ENCODE measurements around the gene MAD1L1. TPM values are rescaled to one million over a fixed set of nuclear protein-coding genes. Genes with fewer than 3 reads are reported as not detected.

The MAD1L1 gene
- polyA plus RNA-seq, 4 donors: 22.6 to 26.9 (median 24.6) TPM

DNA sequence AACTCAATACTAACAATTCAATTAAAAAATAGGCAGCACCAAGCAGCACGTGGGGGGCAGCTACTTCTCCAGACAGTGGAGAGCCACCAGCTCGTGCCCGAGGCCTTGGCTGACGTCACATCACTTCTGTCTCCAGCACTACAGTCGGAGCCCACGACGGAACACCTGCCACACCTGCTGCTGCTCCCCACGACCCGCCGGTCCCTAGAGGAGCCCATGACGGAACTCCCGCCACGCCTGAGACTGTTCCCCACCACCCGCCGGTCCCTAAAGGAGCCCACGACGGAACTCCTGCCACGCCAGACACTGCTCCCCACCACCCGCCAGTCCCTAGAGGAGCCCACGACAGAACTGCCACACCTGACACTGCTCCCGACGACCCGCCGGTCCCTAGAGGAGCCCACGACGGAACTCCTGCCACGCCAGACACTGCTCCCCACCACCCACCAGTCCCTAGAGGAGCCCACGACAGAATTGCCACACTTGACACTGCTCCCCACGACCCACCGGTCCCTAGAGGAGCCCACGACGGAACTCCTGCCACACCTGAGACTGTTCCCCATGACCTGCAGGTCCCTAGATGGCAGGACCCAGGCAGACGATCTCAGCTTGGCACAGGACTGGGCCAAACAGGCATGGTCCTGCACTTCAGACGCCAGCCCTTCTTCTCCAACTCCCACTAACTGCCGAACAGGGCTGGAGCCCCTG lies 304.7 kb downstream of the MAD1L1 start:
- no peak for DNase-seq (ENCODE audit: low read depth in 4 of 4, low spot score in 3 of 4)

DNA sequence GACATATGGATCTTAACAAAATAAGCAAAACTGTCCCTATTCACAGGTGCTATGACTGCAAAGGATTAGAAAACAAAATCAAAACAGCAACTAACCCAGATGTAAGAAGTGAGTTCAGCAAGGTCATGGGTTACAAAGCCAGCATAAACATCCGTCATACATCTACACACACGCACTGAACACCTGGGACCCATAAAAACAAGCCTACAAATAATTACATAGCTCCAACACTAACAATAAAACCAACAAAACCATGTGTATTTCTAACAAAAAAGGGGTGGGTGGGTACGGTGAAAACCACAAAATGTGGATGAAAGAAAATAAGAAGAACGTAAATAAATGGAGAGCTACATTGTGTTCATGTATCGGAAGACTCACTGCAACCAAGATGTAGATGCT lies 305.8 kb downstream of the MAD1L1 start:
- DNase-seq (ENCODE audit: low read depth in 4 of 4, low spot score in 3 of 4): no peak

DNA sequence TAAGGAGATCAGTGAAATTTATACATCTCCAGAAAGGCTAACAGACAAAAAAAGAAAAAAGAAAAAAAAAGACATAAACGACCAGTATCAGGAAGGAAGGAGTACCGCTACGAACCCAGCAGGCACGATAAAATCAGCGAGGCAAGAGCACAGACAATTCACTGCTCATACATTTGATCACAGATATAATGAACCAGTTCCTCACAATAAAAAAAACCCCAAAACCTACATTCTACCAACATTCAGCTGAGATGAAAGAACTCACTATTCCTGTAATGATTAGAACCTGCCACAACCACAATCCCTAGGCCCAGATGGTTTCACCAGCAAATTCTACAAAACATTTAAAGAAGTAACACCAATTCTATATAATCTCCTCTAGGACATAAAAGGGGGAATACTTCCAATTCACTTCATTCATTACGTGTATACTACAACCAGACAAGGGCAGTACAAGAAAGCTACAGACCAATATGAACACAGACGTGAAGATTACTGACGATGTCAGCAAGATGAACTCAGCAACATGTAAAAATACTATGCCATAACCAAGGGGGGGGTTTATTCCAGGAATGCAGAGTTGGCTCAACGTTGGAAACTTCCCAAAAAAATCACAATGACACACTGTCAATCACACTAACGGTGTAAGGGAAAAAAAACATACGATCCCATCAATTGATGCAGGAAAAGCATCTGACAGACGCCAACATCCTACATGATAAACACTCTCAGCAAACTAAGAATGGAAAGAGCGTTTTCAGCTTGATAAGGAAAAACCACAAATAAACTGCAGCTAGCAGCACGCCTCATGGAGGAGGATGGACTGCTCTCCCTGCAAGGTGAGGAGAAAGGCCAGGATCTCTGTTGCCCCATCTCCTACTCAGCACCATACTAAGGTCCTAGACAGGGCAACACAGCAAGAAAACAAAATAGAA lies 306.5 kb downstream of the MAD1L1 start:
- DNase-seq (ENCODE audit: low read depth in 4 of 4, low spot score in 3 of 4): no peak

DNA sequence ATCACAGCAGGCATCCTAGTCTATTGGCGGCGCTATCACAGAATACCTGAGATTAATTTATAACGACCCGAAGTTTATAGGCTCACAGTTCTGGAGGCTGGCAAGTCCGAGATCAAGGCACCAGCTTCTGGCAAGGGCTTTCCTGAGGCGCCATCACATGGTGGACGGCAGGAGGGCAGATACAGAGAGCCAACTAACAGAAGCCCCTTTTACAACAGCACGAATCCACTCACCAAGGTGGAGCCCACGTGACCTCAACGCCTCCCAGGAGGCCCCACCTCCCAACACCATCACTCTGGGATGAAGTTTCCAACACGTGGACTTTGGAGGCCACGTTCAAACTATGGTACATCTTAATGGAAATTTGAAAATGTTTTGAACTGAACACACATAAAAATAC lies 307.4 kb downstream of the MAD1L1 start:
- DNase-seq (ENCODE audit: low read depth in 4 of 4, low spot score in 3 of 4): no peak

DNA sequence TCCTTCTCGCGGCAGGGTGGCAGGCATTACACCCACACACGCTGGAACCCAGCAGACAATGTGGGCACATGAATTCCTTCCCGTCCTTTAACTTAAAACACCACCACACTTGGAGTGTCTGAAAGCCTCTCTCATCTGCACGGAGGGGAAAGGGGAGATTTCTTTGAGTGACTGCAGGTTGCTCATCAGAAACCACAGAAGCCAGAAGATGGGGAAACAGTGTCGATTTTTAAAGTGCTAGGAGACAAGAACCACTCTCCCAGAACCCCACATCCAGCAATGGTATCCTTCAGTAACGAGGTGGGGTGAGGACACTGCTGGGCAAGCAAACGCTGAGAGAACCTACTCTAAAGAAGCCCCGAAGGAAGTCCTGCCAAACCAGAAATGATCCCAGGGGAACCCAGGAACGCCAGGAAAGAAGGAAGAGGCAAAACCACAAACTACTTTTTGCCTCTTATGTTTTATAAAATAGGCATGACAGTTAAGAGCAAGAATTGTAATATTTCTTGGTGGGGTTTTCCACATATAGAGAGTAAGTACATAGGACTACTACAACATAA lies 308.4 kb downstream of the MAD1L1 start:
- no peak for DNase-seq (ENCODE audit: low read depth in 4 of 4, low spot score in 3 of 4)

GRCh38 chr7:1923409-1924257 lies 309.1 kb downstream of the MAD1L1 start:
- no peak for DNase-seq (ENCODE audit: low read depth in 4 of 4, low spot score in 3 of 4)

GRCh38 chr7:1922870-1923236 lies 309.9 kb downstream of the MAD1L1 start:
- no peak for DNase-seq (ENCODE audit: low read depth in 4 of 4, low spot score in 3 of 4)

DNA sequence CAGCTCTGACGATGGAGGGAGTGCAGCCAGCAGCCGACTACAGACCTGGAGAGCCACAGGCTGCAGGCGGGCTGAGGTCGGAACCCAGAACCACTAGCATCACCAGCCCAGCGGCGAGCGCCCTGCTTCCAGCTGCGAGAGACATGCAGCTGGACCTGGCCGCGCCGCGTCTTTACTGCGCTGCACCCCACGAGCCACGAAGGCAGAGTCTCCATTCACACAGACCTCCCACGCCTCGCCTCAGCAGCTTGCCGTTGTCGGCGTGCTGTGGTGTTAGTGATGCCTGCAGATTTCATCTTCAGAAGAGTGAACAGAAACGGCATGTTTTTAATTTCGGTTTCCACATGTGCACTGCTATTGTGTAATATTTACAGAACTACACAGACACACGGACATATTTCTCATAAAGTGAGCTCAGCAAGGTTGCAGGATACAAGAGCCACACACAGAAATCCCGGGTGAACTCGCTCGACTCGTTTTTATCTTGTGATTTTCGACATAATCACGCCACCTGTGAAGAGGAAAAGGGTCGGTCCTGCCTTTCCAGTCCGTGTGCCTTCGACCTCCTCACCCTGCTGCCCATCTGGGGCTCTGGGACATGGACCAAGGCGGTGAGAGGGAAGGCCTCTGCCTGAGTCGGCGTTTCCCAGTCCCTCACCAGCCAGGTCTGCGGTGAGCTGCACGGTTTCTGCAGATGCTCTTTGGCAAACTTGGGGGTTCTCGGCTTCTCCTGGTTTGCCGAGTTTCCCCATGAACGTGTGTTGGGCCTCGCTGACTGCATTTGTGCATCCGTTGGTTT lies 310.5 kb downstream of the MAD1L1 start:
- DNase-seq (ENCODE audit: low read depth in 4 of 4, low spot score in 3 of 4): no peak

DNA sequence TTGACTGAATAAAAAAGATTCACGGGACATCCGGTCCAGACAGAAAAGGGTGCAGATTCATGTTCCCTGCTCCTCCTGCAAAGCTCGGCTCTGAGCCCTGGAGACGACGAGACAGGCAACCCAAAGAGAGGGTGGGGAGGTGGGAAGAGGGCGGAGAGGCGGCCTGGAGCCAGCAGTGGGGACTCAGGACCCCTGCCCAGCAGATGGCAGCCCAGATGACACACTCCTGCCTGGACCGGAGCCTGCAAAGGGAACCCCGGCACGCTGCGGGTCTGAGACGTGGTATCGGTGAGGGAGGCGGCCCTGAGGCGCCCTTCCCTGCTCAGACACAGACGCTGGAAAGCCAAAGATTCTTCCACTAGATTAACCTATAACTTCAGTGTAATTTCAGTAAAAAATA lies 311.9 kb downstream of the MAD1L1 start:
- no peak for DNase-seq (ENCODE audit: low read depth in 4 of 4, low spot score in 3 of 4)

DNA sequence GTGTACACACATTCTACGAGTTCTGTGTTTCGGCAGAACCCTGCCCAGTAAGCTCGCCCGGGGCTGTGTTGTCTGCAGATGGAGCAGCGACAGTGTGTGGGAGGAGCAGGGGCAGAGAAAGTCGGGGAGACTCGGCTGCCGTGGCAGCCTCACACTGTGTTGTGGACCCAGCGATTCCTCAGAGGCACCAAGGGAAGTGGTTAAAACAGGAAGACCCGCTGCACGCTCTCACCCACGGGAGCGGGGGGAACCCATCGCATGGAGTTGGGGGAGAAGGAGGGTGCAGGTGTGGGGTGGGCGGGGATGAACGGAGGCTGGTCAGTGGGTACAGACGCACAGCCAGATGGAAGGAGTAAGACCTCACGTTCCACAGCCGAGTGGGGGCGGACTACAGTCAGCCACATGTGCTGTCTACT lies 312.5 kb downstream of the MAD1L1 start:
- no peak for DNase-seq (ENCODE audit: low read depth in 4 of 4, low spot score in 3 of 4)

GRCh38 chr7:1919539-1920265 lies 313.0 kb downstream of the MAD1L1 start:
- DNase-seq (ENCODE audit: low read depth in 4 of 4, low spot score in 3 of 4): no peak

DNA sequence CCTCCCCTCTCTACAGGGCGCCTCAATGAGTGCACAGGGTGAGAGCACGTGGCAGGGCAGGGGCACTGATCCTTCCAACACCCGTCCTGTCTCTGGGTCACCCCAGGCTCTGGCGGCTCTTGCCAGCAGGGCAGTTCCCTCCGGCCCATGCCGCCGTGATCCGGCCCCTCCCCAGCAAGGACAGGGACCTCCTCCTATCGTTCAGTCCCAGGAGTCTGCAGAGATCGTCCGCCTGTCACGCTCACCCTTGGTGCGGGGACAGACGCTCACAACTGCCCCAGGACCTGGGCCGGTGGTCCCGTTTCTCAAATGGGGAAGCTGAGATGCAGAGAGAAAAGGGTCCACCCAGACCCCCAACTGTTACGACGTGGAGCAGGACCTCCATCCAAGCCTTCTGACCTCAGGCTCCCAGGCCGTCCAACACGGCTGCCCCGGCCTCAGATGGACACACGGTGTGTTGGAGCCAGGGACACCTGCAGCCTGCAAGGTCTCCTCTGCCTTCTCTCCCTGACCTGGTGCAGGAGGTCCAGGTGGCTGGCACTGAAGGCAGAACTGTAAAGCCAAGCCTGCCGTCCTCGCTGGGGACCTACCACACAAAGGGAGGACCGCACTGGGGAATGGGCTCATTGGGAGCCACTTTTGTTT lies 313.7 kb downstream of the MAD1L1 start:
- no peak for DNase-seq (ENCODE audit: low read depth in 4 of 4, low spot score in 3 of 4)

DNA sequence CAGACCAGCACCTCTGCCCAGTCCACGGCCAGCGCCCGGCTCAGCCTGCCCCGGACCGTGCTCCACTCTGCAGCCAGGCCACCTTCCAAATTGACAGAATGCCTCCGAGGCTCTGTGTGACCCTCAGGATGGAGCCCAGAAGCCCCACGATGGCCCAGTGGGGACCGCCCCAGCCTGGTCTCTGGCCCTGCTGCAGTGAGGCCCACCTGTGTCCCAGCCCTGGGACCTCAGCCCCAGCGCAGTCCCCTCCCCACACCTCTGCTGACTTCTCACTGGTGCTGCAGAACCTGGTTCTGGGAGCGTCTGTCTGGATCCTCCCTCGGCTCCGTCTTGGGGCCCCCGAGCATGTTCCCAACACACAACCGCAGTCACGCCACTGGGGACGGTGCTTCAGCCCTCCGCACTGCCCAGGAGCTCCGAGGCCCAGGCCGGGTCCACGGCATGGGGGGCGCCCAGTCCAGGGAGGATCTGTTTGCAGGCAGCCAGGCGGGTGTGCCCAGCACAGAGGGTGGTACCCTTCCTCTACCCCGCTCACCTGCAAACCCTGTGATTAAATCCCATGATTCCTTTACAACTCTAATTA lies 314.6 kb downstream of the MAD1L1 start:
- no peak for DNase-seq (ENCODE audit: low read depth in 4 of 4, low spot score in 3 of 4)

DNA sequence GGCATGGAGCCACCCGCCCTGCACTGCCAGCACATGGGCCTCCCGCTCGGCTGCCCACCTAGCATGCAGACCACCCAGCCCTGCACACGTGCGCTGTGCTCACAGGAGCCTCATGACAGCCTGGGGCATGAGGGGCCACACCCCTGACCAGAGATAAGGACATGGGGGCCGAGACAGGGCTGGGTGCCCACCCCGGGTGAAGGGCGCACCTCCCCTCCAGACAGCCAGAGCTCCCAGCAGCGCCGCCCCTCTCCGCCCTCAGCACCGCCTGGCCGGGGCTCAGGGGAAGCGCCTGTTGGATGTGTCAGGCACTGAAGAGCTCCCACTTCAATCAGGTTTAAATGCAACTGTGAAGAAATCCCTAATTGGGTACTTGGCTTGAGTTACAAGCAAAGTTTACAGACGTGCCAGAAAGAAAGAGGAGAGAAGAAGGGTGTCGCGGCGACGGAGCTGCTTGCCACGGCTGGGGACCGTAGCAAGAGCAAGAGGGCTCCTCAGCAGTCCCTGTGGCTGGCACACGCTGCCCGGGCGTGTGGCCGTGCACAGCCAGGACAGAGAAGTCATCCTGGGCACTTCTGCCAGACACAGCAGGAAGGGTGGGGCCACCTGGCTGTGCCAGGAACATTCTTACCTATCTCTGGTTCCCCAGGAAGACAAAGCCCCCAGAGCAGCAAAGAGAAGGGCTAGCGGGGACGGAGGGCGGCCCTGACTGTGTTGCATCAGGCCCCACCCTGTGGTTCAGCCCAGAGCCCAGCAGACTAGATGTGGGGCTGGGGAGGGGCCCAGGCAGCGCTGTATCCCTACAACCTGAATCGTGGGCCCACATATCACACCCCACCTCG lies 315.3 kb downstream of the MAD1L1 start:
- no peak for DNase-seq (ENCODE audit: low read depth in 4 of 4, low spot score in 3 of 4)

DNA sequence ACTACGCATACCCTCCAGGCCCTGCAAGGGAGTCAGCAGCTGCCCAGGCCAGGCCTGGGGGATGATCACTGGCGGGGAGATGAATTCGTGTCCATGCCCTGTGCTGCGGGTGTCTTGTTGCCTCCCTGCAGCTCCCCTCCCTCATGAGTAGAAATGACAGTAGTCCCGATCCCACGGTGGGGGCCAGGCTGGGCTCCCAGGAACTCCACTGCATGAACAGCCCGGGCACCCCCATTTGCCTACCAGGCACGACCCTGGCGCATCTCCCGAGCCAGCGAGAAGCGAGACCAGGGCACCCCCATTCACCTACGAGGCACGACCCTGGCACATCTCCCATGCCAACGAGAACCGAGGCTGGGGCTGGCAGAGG lies 316.2 kb downstream of the MAD1L1 start:
- no peak for DNase-seq (ENCODE audit: low read depth in 4 of 4, low spot score in 3 of 4)

GRCh38 chr7:1915956-1916600 lies 316.7 kb downstream of the MAD1L1 start:
- DNase-seq (ENCODE audit: low read depth in 4 of 4, low spot score in 3 of 4): no peak

DNA sequence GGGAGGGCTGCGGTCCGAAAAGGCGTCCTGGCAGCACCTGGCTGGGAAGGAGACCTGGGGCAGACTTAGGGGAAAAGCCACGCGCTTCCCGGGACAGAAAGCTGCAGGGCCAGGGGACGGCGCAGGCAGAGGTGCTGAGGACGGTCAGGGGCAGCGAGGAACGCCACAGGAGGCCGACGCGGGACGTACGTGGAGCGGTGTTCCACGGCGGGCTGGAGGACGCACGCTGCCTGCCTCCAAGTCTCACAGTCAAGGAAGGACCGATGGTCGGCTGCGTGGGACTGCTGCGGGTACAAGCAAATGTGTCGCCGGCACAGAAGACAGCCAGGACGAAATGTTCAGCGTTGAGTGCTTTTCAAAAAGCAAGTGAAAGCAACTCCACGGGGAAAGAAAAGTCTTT lies 317.4 kb downstream of the MAD1L1 start:
- no peak for DNase-seq (ENCODE audit: low read depth in 4 of 4, low spot score in 3 of 4)
